GM12864 (cell line): Measurements from ENCODE around the gene GASK1B.
A peak's percentile ranks its signal among the peaks of the same experiment; 100 is the strongest.

Source experiments
- DNase-seq: peaks from one replicate; pipeline ENCODE4 v3.0.0-alpha.2; 2011; ENCODE audit warnings: low read depth
- H3K4me3 ChIP-seq: 2 replicates; pipeline ENCODE4 v1.5.1; 2011; ENCODE audit warnings: mild to moderate bottlenecking, low read depth, low read length, control low read depth
- TF ChIP-seq, protein P1 (sequence below): IDR thresholded peaks from 2 replicates; pipeline ENCODE4 v1.5.1; 2011; ENCODE audit warnings: low read depth, mild to moderate bottlenecking, moderate library complexity, low read length, control low read depth, inconsistent platforms; ENCODE audit errors: missing control alignments

The GASK1B gene

DNA sequence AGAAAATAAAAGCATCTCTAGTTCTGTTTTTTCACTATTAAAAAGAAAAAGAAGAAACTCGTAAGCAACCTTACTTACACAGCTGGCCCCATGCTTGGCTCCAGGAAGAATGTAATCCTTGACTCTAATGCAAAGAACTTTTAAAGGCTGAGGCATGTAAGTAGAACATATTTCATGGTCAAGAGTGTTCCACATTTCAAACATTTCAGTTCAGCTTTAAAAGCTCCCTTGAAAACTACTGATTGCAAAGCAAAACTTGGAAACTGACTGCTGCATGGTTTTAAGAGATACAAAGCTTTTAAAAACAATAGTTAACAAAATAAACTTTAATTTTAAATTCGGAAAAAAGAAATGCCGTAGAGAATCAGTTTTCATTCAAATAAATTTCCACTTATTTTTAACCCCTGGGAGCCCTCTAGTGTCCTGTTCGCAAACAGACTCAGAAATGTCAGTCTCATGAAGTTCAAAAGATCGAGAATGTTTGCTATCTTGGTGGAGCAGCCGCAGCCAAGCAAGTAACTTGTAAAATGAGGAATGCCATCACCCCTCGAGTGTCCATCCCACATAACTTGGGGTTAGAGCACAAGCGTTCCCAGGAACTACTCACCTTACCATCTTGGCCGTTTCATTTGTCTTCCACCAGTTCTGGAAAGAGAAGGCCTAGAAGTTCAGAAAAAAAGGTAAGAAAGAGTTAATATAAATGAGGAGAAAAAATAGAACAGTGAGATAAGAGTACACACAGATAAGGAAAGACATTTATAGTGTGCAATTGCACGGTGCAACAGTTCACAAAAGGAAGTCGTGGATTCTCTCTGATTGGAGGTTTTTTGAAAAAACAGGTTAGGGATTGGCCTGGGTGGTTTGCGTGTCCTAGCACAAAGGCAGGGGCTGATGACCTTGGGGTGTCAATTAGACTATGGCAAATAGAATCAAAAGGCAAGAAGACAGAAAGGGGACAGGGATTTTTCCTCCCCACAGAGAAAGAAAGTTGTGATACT is at the start of gene GASK1B:
GASK1B (minus strand) TSS at position 765 of the 998 bp plus-strand sequence. CDS start 1,650 bp downstream, outside the sequence.
- TF ChIP-seq, protein P1, sequence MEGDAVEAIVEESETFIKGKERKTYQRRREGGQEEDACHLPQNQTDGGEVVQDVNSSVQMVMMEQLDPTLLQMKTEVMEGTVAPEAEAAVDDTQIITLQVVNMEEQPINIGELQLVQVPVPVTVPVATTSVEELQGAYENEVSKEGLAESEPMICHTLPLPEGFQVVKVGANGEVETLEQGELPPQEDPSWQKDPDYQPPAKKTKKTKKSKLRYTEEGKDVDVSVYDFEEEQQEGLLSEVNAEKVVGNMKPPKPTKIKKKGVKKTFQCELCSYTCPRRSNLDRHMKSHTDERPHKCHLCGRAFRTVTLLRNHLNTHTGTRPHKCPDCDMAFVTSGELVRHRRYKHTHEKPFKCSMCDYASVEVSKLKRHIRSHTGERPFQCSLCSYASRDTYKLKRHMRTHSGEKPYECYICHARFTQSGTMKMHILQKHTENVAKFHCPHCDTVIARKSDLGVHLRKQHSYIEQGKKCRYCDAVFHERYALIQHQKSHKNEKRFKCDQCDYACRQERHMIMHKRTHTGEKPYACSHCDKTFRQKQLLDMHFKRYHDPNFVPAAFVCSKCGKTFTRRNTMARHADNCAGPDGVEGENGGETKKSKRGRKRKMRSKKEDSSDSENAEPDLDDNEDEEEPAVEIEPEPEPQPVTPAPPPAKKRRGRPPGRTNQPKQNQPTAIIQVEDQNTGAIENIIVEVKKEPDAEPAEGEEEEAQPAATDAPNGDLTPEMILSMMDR: peak; percentile 50
- no peak within 1 kb of the TSS for H3K4me3 ChIP-seq
- DNase-seq: no peak

DNA sequence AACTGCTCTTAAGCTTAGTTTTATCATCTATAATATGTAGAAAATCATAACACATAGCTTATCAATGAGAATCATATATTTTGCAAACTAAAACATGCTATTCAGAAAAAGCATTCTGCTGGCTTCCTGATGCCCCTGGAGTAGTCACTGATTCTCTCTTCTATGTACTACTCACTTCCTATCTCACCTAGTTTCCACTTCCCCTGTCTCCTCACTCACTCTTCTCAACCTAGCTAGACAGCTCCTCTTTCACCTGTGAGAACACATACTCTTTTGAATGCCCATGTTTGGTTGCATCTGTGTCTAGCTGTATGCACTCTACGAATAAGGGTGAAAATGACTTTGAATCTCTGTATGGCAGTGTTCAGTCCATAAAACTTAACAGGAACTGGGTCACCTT is 46.8 kb upstream of the GASK1B start:
- no peak overlapping the region for H3K4me3 ChIP-seq
- TF ChIP-seq, protein P1: no peak
- DNase-seq: no peak

DNA sequence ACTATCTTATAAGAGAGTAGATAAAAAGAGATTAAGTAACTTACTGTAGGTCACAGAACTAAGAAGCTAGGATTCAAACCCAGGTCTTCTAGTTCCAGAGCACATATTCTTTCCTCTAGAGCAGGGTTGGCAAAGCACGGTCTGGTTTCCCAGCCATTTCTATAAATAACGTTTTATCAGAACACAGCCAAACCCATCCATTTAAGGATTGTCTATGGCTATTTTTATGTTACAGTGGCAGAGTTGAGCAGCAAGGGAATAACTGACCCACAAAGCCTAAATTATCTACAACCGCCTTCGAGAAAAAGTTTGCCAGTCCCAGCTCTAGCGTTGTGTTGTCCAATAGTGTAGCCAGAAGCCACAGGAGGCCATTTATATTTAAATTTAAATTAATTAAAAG is 44.9 kb upstream of the GASK1B start:
- TF ChIP-seq, protein P1: no peak
- DNase-seq: no peak
- no peak overlapping the region for H3K4me3 ChIP-seq

DNA sequence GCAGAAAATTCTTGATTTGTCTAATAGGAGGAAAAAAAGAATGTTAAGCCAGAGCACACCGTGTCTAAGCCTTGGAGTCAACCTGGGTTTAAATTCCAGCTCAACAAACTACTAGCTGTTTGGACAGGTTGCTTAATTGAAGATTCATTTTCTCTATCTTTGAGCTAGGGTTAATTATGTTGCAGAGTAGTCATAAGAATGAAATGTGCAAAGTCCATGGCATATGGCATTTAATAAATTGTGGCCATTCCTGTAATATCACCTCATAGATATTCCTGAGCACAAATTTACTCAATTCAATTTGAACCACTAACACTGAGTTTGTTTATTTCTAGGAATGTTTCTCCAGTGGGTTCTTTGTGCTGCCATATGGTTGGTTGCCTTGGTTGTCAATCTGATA is 42.0 kb upstream of the GASK1B start:
- TF ChIP-seq, protein P1: no peak
- no peak for DNase-seq
- no peak overlapping the region for H3K4me3 ChIP-seq

DNA sequence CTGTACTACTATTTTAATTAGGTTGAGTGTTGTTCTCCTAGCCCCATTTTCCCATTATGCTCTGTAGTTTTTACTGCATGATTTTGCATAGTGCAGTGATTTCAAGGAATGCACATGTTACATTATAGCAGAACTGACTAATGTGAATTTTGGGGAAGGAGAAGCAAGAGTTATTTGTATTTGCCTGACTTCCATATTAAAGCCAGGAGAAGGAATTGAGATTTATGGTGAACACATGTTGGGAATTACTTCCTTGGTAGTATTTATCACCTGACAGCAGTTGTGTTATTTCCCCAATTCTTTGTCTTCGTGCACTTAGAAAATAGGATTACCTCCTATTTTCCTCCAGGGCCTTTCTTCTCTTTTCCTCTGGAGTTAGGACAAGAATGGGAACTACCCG is 40.6 kb upstream of the GASK1B start:
- no peak overlapping the region for H3K4me3 ChIP-seq
- TF ChIP-seq, protein P1: no peak
- DNase-seq: no peak

DNA sequence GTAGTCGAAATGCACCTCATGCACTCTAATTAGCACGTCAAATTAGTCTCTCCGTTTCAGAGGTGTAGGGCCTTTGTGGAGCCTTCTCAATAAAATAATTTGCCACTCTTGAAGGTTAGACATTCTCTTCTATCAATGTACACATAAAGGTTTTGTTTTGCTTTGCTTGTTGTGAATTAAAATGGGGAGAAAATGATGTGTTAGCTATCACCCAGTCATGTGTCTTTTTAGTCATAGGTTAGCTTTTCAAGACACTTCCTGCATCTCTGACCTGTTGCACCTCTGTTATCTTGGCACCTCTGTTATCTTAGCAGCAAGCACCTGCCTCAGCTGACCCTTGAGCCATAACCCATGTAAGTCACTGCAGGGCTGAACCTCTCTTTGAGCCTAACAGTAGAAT is 38.4 kb upstream of the GASK1B start:
- H3K4me3 ChIP-seq: no peak overlapping the region
- TF ChIP-seq, protein P1: no peak

More for the DNA sequence above, 38.4 kb upstream of the GASK1B start:
- DNase-seq: no peak
